ENCODE results near the gene TNFRSF4. TPM values are rescaled to one million over a fixed set of nuclear protein-coding genes. Genes with fewer than 3 reads are reported as not detected.

TNFRSF4 gene
- total and polyA plus RNA-seq, 2 donors (not counting 1 experiment from before 2014, with no cell fraction given): 0.63 to 1.8 TPM

GRCh38 chr1:1237874-1238701 is 24.1 kb upstream of the TNFRSF4 start:
- H3K9me3 ChIP-seq (ENCODE audit: control extremely low read depth in 1 of 3, control insufficient read depth in 2 of 3, insufficient read depth in 1 of 3, low read length in 2 of 3): peaks cover 0 to 5% (median 0%) of the 10 kb centered on the region in 3 donors
- peaks cover 22% of the 10 kb centered on the region for H4K20me1 ChIP-seq (ENCODE audit: control insufficient read depth, insufficient read depth, low read length, poor library complexity, severe bottlenecking)
- H3K4me2 ChIP-seq (replicated peaks; ENCODE audit: low read depth, low read length, poor library complexity, severe bottlenecking): peak overlapping the region; percentile 58
- POLR2A ChIA-PET: interaction anchor here (1.6 kb wide), 1 partner anchor 116 kb away, joined by 3 read pairs; no protein-coding TSS in a partner anchor
- Mint-ChIP-seq H3K27me3 (no peaks in the 10 kb centered on the region), H3K4me3 (peak overlapping the region; percentile 29), H3K27ac (no peak overlapping the region), H3K4me1 (peaks cover 24% of the 10 kb centered on the region), H3K9me3 (ENCODE audit: insufficient read depth) (no peaks in the 10 kb centered on the region)
- WGBS (ENCODE audit: insufficient coverage): 48% methylated on average over 48 of the region's 48 CpGs
- intact Hi-C loops (cut with micrococcal nuclease): loop anchor here (10.0 kb wide), 1 partner anchor 203 kb away; no protein-coding TSS in a partner anchor
- H2AFZ ChIP-seq (ENCODE audit: insufficient read depth, low read depth, low read length, poor library complexity, severe bottlenecking): no peak overlapping the region
- ATAC-seq (ENCODE audit: low read depth): peak; percentile 55
- H3K4me3 ChIP-seq (ENCODE audit: control extremely low read depth in 1 of 5, extremely low read depth in 1 of 5, insufficient read depth in 1 of 5, low read depth in 2 of 5, low read length in 4 of 5): no peak overlapping the region
- CTCF ChIA-PET: interaction anchor here (1.1 to 2.8 kb wide), 2 partner anchors 12 to 116 kb away, joined by 3 to 19 read pairs; no protein-coding TSS in a partner anchor
- peaks cover 0 to 8% of the 10 kb centered on the region in 2 experiments for H3K36me3 ChIP-seq (replicated peaks in 1 of 2; ENCODE audit: control extremely low read depth in 1 of 2, control insufficient read depth in 1 of 2, extremely low read depth in 1 of 2, insufficient read depth in 2 of 2, low read length in 1 of 2)
- TF ChIP-seq EZH2 (IDR thresholded peaks at IDR 0.05; ENCODE audit: borderline replicate concordance, insufficient read depth, low read depth, low read length, poor library complexity, severe bottlenecking) (no peak), CTCF (IDR thresholded peaks at IDR 0.05) (no peak)
- H3K27ac ChIP-seq (ENCODE audit: low read length in 2 of 2): no peak overlapping the region
- peaks cover 19% of the 10 kb centered on the region in 2 donors for H3K4me1 ChIP-seq (ENCODE audit: control insufficient read depth in 2 of 2, insufficient read depth in 2 of 2, low read length in 2 of 2)
- H3K79me2 ChIP-seq (ENCODE audit: control insufficient read depth, insufficient read depth, low read length): peaks cover 16% of the 10 kb centered on the region
- H3K9ac ChIP-seq (ENCODE audit: low read length): no peak overlapping the region
- peak; percentile 58 for DNase-seq
- H3K27me3 ChIP-seq (replicated peaks in 1 of 4; ENCODE audit: control extremely low read depth in 1 of 4, control insufficient read depth in 3 of 4, insufficient read depth in 4 of 4, low read length in 3 of 4): peaks cover 0 to 36% (median 8%) of the 10 kb centered on the region in 4 experiments
